H1 (cell line): ENCODE measurements around the gene FRY. TPM values are rescaled to one million over a fixed set of nuclear protein-coding genes. Genes with fewer than 3 reads are reported as not detected.

Experiments
- E2F6 ChIP-seq: IDR thresholded peaks from 2 replicates; pipeline ENCODE4 v1.6.1; 2012; ENCODE audit warnings: inconsistent platforms
- EGR1 ChIP-seq: IDR thresholded peaks from 2 replicates; pipeline ENCODE4 v1.6.1; 2011; ENCODE audit warnings: low read depth, low read length, borderline replicate concordance
- HDAC6 ChIP-seq: IDR thresholded peaks from one replicate; pipeline ENCODE4 v1.7.1; 2012; ENCODE audit warnings: low read depth, mild to moderate bottlenecking, inconsistent platforms, low read length, moderate library complexity
- POLR2AphosphoS5 ChIP-seq: IDR thresholded peaks from 2 replicates; pipeline ENCODE4 v1.6.1; 2011; ENCODE audit warnings: low read depth, low read length
- POU5F1 ChIP-seq: IDR thresholded peaks from 2 replicates; pipeline ENCODE4 v1.6.1; 2011; ENCODE audit warnings: low read depth, mild to moderate bottlenecking, low read length, moderate library complexity
- SAP30 ChIP-seq: fragments of 300-600 bp; sonication (generic); IDR thresholded peaks from 2 replicates; pipeline ENCODE4 v1.7.1; 2012; ENCODE audit warnings: low read length, moderate library complexity, mild to moderate bottlenecking, inconsistent platforms; ENCODE audit not compliant: insufficient read depth, insufficient replicate concordance
- SP4 ChIP-seq: IDR thresholded peaks from 2 replicates; pipeline ENCODE4 v1.6.1; 2012; ENCODE audit warnings: low read length, inconsistent platforms
- polyA plus RNA-seq, 7 experiments: library from polyadenylated mRNA; depleted of rRNA in 3 of 7; stranded (reverse) in 5 of 7; unstranded in 2 of 7; fragments of >200 nt in 5 of 7; fragments of 200-250 nt in 2 of 7; gene quantifications; 1 replicate in 5 of 7; 2 replicates in 1 of 7; 4 replicates in 1 of 7; pipeline versions ENCODE4 v1.2.1 to v1.2.3, GENCODE V29; 2011 to 2013; ENCODE audit warnings: missing spikeins in 2 of 7, mixed read lengths in 2 of 7
- total RNA-seq: library from RNA; stranded (reverse); fragmentation: NEBNext Ultra II Directional; extraction: Animal tissue kit (Norgen Biotek cat#: 25700); gene quantifications from 2 replicates; pipeline ENCODE4 v1.2.1, GENCODE V29; 2021

FRY gene
- total and polyA plus RNA-seq, 2 of the 8 experiments (the other 6 are each of a cell fraction or from before 2014, with no cell fraction given), result 4.3 to 9.2 TPM

GRCh38 chr13:32113532-32113931, 82.0 kb downstream of the FRY start (continued):
- TF ChIP-seq SP4 (no peak), POLR2AphosphoS5 (no peak), E2F6 (no peak), POU5F1 (no peak), HDAC6 (no peak), SAP30 (no peak), EGR1 (no peak)
